ENCODE results near the gene H2BW2. TPM values are rescaled to one million over a fixed set of nuclear protein-coding genes. Genes with fewer than 3 reads are reported as not detected.
"Not testable (repeated sequence)": the region's sequence is repeated elsewhere in the genome, so short reads cannot be mapped to it uniquely, and the experiment has no call there.

Gene H2BW2
- total RNA-seq, 1 experiment from 2014 or later = not detected

DNA sequence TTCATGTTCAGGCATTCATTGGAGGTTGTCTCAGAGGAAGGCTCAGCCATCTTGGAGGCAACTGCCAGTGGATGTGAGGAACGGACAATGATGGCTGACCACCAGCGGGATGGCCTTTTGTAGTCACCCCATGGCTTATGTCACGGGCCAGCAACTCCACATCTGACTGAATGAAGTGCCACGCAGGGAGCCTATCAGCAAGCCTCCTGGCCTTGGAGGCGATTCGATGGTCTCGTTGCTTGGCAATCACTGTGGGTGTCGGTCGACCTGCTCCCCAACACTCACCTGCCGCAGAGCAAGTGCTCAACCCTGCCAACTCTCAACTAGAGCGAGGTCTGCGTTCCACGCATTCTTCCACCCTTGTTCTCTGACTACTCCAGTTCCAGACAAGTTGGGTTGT is 7.4 kb downstream of the H2BW2 start:
- ChIA-PET CTCF (no interaction called here), POLR2A (no interaction called here)
- Histone ChIP-seq H3K4me3 (ENCODE audit: low read depth in 2 of 2, low read length in 2 of 2) (no peak overlapping the region), H3K27ac (ENCODE audit: low read length) (no peak overlapping the region), H3K9me3 (ENCODE audit: control insufficient read depth, insufficient read depth, low read depth, low read length) (no peaks in the 10 kb centered on the region), H3K27me3 (ENCODE audit: control insufficient read depth, insufficient read depth, low read length) (peaks cover 2% of the 10 kb centered on the region; the same call in 1 of the 2 replicates), H3K4me1 (ENCODE audit: control insufficient read depth, insufficient read depth, low read length) (no peaks in the 10 kb centered on the region), H3K36me3 (ENCODE audit: control insufficient read depth, insufficient read depth, low read length) (no peaks in the 10 kb centered on the region)
- ATAC-seq = no peak
- in situ Hi-C loops (cut with HindIII; ENCODE audit: low pct_unique_long_range_greater_than_20kb, low sequenced_read_pairs) (no loop called here), intact Hi-C loops (cut with micrococcal nuclease; ENCODE audit: unreplicated experiment) (no loop called here)
- no TSS peak for BruUV-seq (replicated peaks)
- DNase-seq (ENCODE audit: low read depth, low spot score) = no peak
- TF ChIP-seq SIN3A (IDR thresholded peaks at IDR 0.05; ENCODE audit: borderline replicate concordance, insufficient read depth, low read depth, low read length) (no peak), POLR2AphosphoS5 (IDR thresholded peaks at IDR 0.05; ENCODE audit: low read depth, low read length) (no peak), TCF7L2 (IDR thresholded peaks at IDR 0.05; ENCODE audit: low read depth, low read length) (no peak)
- TF ChIP-seq, protein P1, sequence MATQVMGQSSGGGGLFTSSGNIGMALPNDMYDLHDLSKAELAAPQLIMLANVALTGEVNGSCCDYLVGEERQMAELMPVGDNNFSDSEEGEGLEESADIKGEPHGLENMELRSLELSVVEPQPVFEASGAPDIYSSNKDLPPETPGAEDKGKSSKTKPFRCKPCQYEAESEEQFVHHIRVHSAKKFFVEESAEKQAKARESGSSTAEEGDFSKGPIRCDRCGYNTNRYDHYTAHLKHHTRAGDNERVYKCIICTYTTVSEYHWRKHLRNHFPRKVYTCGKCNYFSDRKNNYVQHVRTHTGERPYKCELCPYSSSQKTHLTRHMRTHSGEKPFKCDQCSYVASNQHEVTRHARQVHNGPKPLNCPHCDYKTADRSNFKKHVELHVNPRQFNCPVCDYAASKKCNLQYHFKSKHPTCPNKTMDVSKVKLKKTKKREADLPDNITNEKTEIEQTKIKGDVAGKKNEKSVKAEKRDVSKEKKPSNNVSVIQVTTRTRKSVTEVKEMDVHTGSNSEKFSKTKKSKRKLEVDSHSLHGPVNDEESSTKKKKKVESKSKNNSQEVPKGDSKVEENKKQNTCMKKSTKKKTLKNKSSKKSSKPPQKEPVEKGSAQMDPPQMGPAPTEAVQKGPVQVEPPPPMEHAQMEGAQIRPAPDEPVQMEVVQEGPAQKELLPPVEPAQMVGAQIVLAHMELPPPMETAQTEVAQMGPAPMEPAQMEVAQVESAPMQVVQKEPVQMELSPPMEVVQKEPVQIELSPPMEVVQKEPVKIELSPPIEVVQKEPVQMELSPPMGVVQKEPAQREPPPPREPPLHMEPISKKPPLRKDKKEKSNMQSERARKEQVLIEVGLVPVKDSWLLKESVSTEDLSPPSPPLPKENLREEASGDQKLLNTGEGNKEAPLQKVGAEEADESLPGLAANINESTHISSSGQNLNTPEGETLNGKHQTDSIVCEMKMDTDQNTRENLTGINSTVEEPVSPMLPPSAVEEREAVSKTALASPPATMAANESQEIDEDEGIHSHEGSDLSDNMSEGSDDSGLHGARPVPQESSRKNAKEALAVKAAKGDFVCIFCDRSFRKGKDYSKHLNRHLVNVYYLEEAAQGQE (IDR thresholded peaks at IDR 0.05; ENCODE audit: insufficient read depth in 1 of 2, low read depth in 2 of 2, low read length in 1 of 2) = no peak
- TF ChIP-seq, protein P2, sequence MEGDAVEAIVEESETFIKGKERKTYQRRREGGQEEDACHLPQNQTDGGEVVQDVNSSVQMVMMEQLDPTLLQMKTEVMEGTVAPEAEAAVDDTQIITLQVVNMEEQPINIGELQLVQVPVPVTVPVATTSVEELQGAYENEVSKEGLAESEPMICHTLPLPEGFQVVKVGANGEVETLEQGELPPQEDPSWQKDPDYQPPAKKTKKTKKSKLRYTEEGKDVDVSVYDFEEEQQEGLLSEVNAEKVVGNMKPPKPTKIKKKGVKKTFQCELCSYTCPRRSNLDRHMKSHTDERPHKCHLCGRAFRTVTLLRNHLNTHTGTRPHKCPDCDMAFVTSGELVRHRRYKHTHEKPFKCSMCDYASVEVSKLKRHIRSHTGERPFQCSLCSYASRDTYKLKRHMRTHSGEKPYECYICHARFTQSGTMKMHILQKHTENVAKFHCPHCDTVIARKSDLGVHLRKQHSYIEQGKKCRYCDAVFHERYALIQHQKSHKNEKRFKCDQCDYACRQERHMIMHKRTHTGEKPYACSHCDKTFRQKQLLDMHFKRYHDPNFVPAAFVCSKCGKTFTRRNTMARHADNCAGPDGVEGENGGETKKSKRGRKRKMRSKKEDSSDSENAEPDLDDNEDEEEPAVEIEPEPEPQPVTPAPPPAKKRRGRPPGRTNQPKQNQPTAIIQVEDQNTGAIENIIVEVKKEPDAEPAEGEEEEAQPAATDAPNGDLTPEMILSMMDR (IDR thresholded peaks at IDR 0.05) = no peak

GRCh38 chrX:104054956-104055355 is 15.2 kb downstream of the H2BW2 start:
- H3K27me3 ChIP-seq (ENCODE audit: control insufficient read depth, insufficient read depth, low read length); BruUV-seq (replicated peaks); H3K36me3 ChIP-seq (ENCODE audit: control insufficient read depth, insufficient read depth, low read length); CTCF ChIA-PET; H3K27ac ChIP-seq (ENCODE audit: low read length); H3K4me3 ChIP-seq (ENCODE audit: low read depth in 2 of 2, low read length in 2 of 2); H3K9me3 ChIP-seq (ENCODE audit: control insufficient read depth, insufficient read depth, low read depth, low read length); in situ Hi-C loops (cut with HindIII; ENCODE audit: low pct_unique_long_range_greater_than_20kb, low sequenced_read_pairs); POLR2A ChIA-PET; intact Hi-C loops (cut with micrococcal nuclease; ENCODE audit: unreplicated experiment); ATAC-seq; H3K4me1 ChIP-seq (ENCODE audit: control insufficient read depth, insufficient read depth, low read length); DNase-seq (ENCODE audit: low read depth, low spot score): not testable (repeated sequence)

- in situ Hi-C loops (cut with HindIII; ENCODE audit: low pct_unique_long_range_greater_than_20kb, low sequenced_read_pairs); H3K36me3 ChIP-seq (ENCODE audit: control insufficient read depth, insufficient read depth, low read length); H3K27me3 ChIP-seq (ENCODE audit: control insufficient read depth, insufficient read depth, low read length); H3K9me3 ChIP-seq (ENCODE audit: control insufficient read depth, insufficient read depth, low read depth, low read length); CTCF ChIA-PET; ATAC-seq; intact Hi-C loops (cut with micrococcal nuclease; ENCODE audit: unreplicated experiment); H3K4me3 ChIP-seq (ENCODE audit: low read depth in 2 of 2, low read length in 2 of 2); DNase-seq (ENCODE audit: low read depth, low spot score); POLR2A ChIA-PET; BruUV-seq (replicated peaks); H3K27ac ChIP-seq (ENCODE audit: low read length); H3K4me1 ChIP-seq (ENCODE audit: control insufficient read depth, insufficient read depth, low read length): not testable (repeated sequence)
Measured at GRCh38 chrX:104062636-104063035, 22.9 kb downstream of the H2BW2 start.

DNA sequence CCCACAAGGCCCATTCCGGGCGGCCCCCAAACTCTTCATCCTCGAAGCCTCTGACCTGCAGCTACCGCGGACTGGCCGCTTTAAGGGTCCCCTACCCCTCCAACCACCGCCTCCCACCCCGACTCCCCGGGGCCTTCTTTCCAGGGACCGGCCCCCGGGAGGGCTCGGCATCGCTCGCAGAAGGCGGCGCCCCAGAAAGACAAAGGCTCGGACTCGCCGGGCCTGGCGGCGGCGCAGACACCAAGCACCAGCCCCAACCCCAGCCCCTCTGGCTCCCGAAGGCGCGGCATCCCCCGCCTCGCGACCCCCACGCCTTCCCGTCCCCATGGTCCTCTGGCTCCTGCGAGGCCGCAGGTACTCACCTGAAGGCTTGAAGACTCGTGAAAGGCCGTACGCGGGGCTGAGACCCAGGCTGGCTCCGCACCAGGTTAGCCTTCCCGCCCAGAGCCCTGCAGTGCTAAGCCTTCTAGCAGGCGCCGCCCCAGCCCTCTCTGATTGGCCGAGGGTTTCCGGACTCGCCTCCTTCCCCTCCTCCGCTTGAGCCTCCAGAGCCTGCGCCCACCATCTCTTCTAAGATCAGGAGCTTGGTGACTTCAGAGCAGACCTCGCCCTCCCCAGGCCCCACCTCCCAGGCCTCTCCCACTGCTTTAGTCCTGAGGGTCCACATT is 36.2 kb downstream of the H2BW2 start, which contains the start of gene TMSB15C:
Gene TMSB15C, minus strand, starts transcription at position 459 of the 668 bp plus-strand sequence.
- ATAC-seq = peak; percentile 99
- BruUV-seq (replicated peaks); H3K4me3 ChIP-seq (ENCODE audit: low read depth in 2 of 2, low read length in 2 of 2): not testable (repeated sequence)

DNA sequence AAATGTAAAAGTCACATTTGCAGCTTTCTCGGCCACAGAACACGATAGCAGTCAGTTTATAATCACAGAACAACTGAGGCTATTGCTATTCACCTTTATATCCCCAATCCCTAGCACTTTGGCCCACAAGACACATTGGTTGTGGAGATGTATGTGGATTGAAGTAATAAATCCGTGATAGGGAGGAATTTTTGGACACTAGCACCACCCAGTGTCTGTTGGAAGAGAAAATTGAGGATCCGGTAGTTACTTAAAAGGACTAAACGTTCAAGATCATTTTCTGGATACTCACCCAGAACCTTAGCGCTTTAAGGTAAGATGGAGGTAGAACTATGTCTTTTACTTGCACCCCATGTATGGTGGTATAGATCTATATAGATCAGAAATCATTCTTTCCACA is 38.1 kb downstream of the H2BW2 start:
- H3K27me3 ChIP-seq (ENCODE audit: control insufficient read depth, insufficient read depth, low read length); H3K4me1 ChIP-seq (ENCODE audit: control insufficient read depth, insufficient read depth, low read length); H3K36me3 ChIP-seq (ENCODE audit: control insufficient read depth, insufficient read depth, low read length); intact Hi-C loops (cut with micrococcal nuclease; ENCODE audit: unreplicated experiment); H3K4me3 ChIP-seq (ENCODE audit: low read depth in 2 of 2, low read length in 2 of 2); CTCF ChIA-PET; BruUV-seq (replicated peaks); DNase-seq (ENCODE audit: low read depth, low spot score); H3K9me3 ChIP-seq (ENCODE audit: control insufficient read depth, insufficient read depth, low read depth, low read length); H3K27ac ChIP-seq (ENCODE audit: low read length); in situ Hi-C loops (cut with HindIII; ENCODE audit: low pct_unique_long_range_greater_than_20kb, low sequenced_read_pairs); POLR2A ChIA-PET: not testable (repeated sequence)
- ATAC-seq = 0 out of 2 replicates have a peak, but pooled peaks have one; percentile 68

More for the DNA sequence above, 36.2 kb downstream of the H2BW2 start, which contains the start of gene TMSB15C:
- H3K27me3 ChIP-seq (ENCODE audit: control insufficient read depth, insufficient read depth, low read length); POLR2A ChIA-PET; H3K27ac ChIP-seq (ENCODE audit: low read length); H3K4me1 ChIP-seq (ENCODE audit: control insufficient read depth, insufficient read depth, low read length); CTCF ChIA-PET; DNase-seq (ENCODE audit: low read depth, low spot score); intact Hi-C loops (cut with micrococcal nuclease; ENCODE audit: unreplicated experiment); in situ Hi-C loops (cut with HindIII; ENCODE audit: low pct_unique_long_range_greater_than_20kb, low sequenced_read_pairs); H3K36me3 ChIP-seq (ENCODE audit: control insufficient read depth, insufficient read depth, low read length); H3K9me3 ChIP-seq (ENCODE audit: control insufficient read depth, insufficient read depth, low read depth, low read length): not testable (repeated sequence)

Data from Panc1 (cell line).